DMS 273 (cell line): ENCODE data around the gene C11orf42.

ENCODE experiments used
- DNase-seq: peaks from one replicate; lab custom pipeline; 2025; ENCODE audit not compliant: unreplicated experiment; lab: John Stamatoyannopoulos, UW

The C11orf42 gene

DNA sequence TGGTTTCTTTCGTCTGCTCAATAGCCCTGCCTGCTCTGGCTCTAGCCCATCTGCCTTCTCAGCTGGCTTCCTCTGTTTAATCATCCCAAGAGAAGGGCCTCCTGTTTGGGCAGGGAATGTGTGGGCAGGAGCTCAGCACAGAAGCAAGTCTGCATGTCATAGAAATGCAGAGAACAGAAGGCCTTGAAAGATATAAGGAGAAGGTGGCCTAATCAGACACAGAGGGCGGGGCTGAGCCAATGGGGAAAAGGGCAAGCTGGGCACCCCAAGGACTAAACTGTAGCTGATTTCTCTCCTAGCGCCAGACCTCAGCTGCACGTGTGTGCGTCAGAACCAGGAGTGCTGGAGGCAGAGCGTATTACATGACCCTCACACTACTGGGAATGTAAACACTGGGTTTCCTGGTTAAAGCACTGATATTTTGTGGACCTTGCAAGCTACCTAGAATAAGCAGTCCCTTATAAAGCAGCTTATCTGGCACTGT is 46.7 kb downstream of the C11orf42 start:
- DNase-seq: no peak

- no peak for DNase-seq
These were observed 47.8 kb downstream of the C11orf42 start for GRCh38 chr11:6253197-6253596.

- no peak for DNase-seq
These were observed 52.8 kb downstream of the C11orf42 start for GRCh38 chr11:6258141-6258540.

DNA sequence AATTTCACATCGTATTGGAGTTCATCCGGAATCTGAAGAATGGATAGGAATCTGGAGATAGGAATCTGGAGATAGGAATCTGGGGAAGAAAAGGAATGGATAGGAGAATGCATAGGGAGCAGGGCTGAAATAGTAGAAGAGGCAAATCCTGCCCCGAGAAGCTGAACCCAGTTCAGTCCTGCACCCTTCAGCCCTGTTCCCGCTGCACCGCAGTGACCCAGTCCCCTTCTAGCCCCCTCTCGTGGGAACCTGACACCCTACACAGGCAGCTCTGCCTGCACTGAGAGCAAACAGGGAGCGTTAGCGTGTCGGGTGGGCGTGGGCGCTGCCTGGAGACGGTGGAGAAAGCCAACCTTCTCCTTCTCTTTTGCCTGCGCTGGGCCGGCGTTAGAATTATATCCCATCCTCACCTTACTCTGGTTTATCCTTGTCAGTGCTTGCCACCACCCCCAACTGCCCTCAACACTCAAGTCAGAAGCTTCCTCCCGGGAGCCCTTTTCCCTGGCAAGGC is 53.3 kb downstream of the C11orf42 start:
- no peak for DNase-seq

- no peak for DNase-seq
These were observed 54.9 kb downstream of the C11orf42 start for GRCh38 chr11:6260207-6260726.
